ENCODE results near the gene RBFOX1. TPM values are rescaled to one million over a fixed set of nuclear protein-coding genes. Genes with fewer than 3 reads are reported as not detected.

The RBFOX1 gene
- polyA plus RNA-seq, 1 donor from 2014 or later = 56.8 TPM

DNA sequence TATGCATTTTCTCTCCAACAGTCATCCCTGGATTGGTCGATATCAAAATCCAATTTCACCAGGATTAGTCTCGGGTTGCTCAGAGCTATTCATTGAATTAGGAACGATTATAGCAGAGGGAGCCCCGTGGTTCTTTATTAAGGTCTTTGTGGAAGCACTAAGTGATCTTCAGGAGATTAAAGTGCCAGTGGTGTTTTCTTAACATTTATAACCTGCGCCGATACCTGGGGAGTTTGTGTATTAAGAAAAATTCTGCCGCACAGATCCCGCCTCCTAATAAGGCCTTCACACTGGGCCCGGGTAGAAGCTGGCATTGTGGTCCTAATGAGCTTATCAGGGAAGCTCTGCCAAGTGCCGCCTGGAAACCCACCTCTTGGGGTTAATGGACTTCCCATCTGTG is 238.7 kb downstream of the RBFOX1 start:
- H3K27me3 ChIP-seq (ENCODE audit: insufficient read depth, low read depth, low read length) = no peaks in the 10 kb centered on the region
- H3K4me3 ChIP-seq (ENCODE audit: low read length) = no peak overlapping the region

GRCh38 chr16:7577588-7577987 is 244.9 kb downstream of the RBFOX1 start:
- no peak overlapping the region for H2AFZ ChIP-seq (ENCODE audit: low read depth, low read length)
- H3K27ac ChIP-seq (ENCODE audit: low read length) = no peak overlapping the region
- no peaks in the 10 kb centered on the region for H4K20me1 ChIP-seq (ENCODE audit: insufficient read depth)
- no peaks in the 10 kb centered on the region for H3F3A ChIP-seq (ENCODE audit: insufficient read depth, low read length, poor library complexity, severe bottlenecking)
- no peaks in the 10 kb centered on the region for H3K9me3 ChIP-seq (ENCODE audit: low read length)
- H3K4me3 ChIP-seq (ENCODE audit: low read length) = no peak overlapping the region
- H3K27me3 ChIP-seq (ENCODE audit: insufficient read depth, low read depth, low read length) = no peaks in the 10 kb centered on the region
- TF ChIP-seq SMC3 (conservative IDR thresholded peaks at IDR 0.05; ENCODE audit: poor library complexity) (no peak), MXI1 (conservative IDR thresholded peaks at IDR 0.05; ENCODE audit: poor library complexity, severe bottlenecking) (no peak), EP300 (conservative IDR thresholded peaks at IDR 0.05; ENCODE audit: poor library complexity, severe bottlenecking) (no peak), POLR2AphosphoS5 (IDR thresholded peaks at IDR 0.05) (no peak), TAF1 (IDR thresholded peaks at IDR 0.05; ENCODE audit: low read depth) (no peak), RAD21 (conservative IDR thresholded peaks at IDR 0.05) (no peak), EZH2 (IDR thresholded peaks at IDR 0.05; ENCODE audit: borderline replicate concordance, insufficient read depth, low read length, poor library complexity, severe bottlenecking) (no peak)
- TF ChIP-seq, protein P1, sequence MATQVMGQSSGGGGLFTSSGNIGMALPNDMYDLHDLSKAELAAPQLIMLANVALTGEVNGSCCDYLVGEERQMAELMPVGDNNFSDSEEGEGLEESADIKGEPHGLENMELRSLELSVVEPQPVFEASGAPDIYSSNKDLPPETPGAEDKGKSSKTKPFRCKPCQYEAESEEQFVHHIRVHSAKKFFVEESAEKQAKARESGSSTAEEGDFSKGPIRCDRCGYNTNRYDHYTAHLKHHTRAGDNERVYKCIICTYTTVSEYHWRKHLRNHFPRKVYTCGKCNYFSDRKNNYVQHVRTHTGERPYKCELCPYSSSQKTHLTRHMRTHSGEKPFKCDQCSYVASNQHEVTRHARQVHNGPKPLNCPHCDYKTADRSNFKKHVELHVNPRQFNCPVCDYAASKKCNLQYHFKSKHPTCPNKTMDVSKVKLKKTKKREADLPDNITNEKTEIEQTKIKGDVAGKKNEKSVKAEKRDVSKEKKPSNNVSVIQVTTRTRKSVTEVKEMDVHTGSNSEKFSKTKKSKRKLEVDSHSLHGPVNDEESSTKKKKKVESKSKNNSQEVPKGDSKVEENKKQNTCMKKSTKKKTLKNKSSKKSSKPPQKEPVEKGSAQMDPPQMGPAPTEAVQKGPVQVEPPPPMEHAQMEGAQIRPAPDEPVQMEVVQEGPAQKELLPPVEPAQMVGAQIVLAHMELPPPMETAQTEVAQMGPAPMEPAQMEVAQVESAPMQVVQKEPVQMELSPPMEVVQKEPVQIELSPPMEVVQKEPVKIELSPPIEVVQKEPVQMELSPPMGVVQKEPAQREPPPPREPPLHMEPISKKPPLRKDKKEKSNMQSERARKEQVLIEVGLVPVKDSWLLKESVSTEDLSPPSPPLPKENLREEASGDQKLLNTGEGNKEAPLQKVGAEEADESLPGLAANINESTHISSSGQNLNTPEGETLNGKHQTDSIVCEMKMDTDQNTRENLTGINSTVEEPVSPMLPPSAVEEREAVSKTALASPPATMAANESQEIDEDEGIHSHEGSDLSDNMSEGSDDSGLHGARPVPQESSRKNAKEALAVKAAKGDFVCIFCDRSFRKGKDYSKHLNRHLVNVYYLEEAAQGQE (IDR thresholded peaks at IDR 0.05; ENCODE audit: borderline replicate concordance) = no peak
- TF ChIP-seq, protein P2, sequence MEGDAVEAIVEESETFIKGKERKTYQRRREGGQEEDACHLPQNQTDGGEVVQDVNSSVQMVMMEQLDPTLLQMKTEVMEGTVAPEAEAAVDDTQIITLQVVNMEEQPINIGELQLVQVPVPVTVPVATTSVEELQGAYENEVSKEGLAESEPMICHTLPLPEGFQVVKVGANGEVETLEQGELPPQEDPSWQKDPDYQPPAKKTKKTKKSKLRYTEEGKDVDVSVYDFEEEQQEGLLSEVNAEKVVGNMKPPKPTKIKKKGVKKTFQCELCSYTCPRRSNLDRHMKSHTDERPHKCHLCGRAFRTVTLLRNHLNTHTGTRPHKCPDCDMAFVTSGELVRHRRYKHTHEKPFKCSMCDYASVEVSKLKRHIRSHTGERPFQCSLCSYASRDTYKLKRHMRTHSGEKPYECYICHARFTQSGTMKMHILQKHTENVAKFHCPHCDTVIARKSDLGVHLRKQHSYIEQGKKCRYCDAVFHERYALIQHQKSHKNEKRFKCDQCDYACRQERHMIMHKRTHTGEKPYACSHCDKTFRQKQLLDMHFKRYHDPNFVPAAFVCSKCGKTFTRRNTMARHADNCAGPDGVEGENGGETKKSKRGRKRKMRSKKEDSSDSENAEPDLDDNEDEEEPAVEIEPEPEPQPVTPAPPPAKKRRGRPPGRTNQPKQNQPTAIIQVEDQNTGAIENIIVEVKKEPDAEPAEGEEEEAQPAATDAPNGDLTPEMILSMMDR (IDR thresholded peaks at IDR 0.05; ENCODE audit: poor library complexity, severe bottlenecking) = no peak
- no peaks in the 10 kb centered on the region for H3K9me2 ChIP-seq (ENCODE audit: insufficient read depth, low read length)
- no peak overlapping the region for H3K4me2 ChIP-seq (ENCODE audit: low read length)
- no peaks in the 10 kb centered on the region for H3K79me2 ChIP-seq (replicated peaks; ENCODE audit: insufficient read depth, low read length)
- no peak overlapping the region for H3K9ac ChIP-seq (ENCODE audit: low read length)
- H3K36me3 ChIP-seq (ENCODE audit: insufficient read depth, low read length) = no peaks in the 10 kb centered on the region

More for the DNA sequence above, 238.7 kb downstream of the RBFOX1 start:
- Histone ChIP-seq H3K36me3 (ENCODE audit: insufficient read depth, low read length) (no peaks in the 10 kb centered on the region), H3K27ac (ENCODE audit: low read length) (no peak overlapping the region), H3K9ac (ENCODE audit: low read length) (no peak overlapping the region), H3K9me3 (ENCODE audit: low read length) (no peaks in the 10 kb centered on the region), H3K79me2 (replicated peaks; ENCODE audit: insufficient read depth, low read length) (no peaks in the 10 kb centered on the region), H3K9me2 (ENCODE audit: insufficient read depth, low read length) (no peaks in the 10 kb centered on the region), H2AFZ (ENCODE audit: low read depth, low read length) (no peak overlapping the region), H3F3A (ENCODE audit: insufficient read depth, low read length, poor library complexity, severe bottlenecking) (no peaks in the 10 kb centered on the region), H3K4me2 (ENCODE audit: low read length) (no peak overlapping the region), H4K20me1 (ENCODE audit: insufficient read depth) (no peaks in the 10 kb centered on the region)
- TF ChIP-seq POLR2AphosphoS5 (IDR thresholded peaks at IDR 0.05) (no peak), MXI1 (conservative IDR thresholded peaks at IDR 0.05; ENCODE audit: poor library complexity, severe bottlenecking) (no peak), EZH2 (IDR thresholded peaks at IDR 0.05; ENCODE audit: borderline replicate concordance, insufficient read depth, low read length, poor library complexity, severe bottlenecking) (no peak), TAF1 (IDR thresholded peaks at IDR 0.05; ENCODE audit: low read depth) (no peak), EP300 (conservative IDR thresholded peaks at IDR 0.05; ENCODE audit: poor library complexity, severe bottlenecking) (no peak), RAD21 (conservative IDR thresholded peaks at IDR 0.05) (no peak), SMC3 (conservative IDR thresholded peaks at IDR 0.05; ENCODE audit: poor library complexity) (no peak)
- TF ChIP-seq, protein P1 (IDR thresholded peaks at IDR 0.05; ENCODE audit: borderline replicate concordance) = no peak
- TF ChIP-seq, protein P2 (IDR thresholded peaks at IDR 0.05; ENCODE audit: poor library complexity, severe bottlenecking) = no peak
